Measurements from ENCODE around the gene DOC2A. TPM values are rescaled to one million over a fixed set of nuclear protein-coding genes. Genes with fewer than 3 reads are reported as not detected.
"Not testable (repeated sequence)": the region's sequence is repeated elsewhere in the genome, so short reads cannot be mapped to it uniquely, and the experiment has no call there.

Gene DOC2A
- total RNA-seq, 1 experiment from 2014 or later, result 0.63 TPM

DNA sequence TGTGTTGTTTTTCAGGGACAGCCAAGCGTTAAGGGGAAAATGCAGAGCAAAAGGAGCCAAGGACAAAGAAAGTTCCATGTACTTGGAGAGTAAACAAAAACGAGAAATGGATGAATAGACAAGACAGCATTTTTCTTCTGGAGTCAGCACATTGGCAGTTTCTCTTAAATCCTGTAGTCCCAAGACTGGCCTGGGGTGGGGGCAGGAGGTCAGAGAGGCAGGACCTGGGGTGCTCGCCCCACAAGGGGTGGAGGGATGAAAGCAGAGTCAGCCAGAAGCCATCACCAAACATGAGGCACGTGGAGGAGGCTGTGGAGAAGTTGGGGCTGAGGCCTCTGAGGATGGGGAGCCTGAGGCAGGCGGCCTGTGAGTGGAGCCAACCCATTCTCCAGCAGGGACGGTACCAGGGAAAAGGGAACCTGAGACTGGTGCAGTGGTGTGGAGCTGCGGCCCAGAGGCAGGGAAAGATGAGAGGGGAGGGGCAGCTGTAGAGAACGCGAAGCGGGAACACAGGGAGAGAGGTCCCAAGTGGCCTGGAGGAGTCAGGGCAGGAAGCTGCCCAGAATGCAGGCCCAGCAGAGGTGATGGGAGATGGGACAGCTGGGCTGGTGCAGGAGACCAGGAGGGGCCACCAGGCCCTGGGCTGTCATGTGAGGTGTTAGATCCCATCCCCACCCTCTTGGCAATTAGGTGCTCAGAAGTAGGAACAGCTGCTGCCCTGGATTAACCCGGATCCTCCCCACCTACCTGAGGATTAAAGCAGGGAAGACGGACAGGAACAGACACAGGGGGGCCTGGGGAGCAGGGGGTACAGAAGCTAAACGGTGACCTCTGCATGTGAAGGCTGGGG is 17.0 kb upstream of the DOC2A start:
- DNase-seq (ENCODE audit: low read depth), result no peak

DNA sequence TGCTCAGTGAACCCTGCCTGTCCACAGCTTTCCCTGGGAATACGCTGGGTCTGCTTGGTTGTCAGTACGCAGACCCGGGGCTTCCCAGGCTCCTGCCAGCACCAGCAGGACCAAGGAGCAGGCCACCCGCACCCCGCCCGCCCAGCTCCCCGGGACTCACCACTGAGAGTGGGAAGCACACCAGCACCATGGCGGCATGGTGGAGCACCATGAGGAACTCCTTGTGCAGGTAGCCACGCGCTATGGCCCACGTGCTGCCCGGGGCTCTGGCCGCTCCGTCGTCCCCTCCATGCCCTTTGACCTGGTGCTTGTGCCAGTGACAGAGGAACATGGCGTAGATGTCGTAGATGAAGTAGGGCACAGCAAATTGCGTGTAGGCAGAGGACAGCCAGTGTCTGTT is 15.6 kb upstream of the DOC2A start:
- no peak for DNase-seq (ENCODE audit: low read depth)

DNA sequence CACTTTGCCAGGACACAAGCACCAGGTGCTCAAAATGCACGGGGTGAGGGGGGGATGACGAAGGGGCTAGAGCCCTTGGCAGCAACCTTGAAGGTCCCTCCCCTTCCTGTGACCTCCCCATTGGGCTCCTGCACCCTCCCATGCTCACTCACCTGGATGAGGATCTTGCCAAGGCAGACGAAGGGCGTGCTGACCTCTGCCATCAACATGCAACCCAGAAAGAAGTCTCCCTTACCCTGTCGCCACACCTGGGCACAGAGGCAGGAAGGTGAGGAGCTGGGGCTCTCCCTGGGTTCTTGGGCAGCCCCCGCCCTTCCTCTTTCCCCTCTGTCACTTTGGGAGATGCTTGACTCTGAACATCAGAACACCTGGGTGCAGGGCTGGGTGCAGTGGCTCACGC is 14.7 kb upstream of the DOC2A start:
- no peak for DNase-seq (ENCODE audit: low read depth)

DNA sequence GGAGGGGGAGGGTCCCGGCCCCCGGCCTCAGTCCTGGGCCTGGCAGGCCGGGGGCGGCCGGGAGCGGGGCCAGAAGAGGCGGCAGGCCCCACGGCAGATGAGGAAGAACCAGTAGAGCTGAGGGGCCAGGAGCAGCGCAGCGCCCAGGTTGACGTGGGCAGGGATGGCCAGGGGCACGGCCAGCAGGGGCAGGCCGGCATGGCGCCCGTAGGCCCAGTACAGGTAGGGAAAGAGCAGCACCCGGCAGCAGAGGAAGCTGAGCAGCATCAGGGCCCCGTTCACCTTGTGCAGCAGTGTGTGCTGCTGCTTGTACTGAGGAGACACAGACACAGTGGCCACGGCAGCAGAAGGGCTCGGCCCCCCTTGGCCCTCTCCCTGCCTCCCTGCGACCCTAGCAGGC is 14.3 kb upstream of the DOC2A start:
- no peak for DNase-seq (ENCODE audit: low read depth)

DNA sequence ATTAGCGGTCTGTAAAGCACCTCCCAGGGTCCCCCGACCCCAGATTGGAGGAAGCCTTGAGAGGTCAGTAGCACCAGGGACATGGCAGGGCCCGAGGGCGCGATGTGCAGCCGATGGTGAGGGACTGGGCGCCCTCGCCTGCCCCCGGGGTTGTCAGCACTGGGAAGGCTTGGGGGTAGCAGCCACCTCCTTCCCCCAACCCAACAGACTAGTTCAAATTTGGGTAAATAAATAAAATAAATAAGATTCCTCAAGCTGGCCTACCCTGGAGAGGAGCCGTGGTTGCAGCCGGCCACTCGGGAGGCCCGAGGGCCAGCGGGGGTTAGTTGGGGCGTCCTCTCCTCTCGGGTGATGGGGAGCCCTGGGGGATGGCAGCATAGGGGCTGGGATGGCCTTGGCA is 13.6 kb upstream of the DOC2A start:
- no peak for DNase-seq (ENCODE audit: low read depth)

DNA sequence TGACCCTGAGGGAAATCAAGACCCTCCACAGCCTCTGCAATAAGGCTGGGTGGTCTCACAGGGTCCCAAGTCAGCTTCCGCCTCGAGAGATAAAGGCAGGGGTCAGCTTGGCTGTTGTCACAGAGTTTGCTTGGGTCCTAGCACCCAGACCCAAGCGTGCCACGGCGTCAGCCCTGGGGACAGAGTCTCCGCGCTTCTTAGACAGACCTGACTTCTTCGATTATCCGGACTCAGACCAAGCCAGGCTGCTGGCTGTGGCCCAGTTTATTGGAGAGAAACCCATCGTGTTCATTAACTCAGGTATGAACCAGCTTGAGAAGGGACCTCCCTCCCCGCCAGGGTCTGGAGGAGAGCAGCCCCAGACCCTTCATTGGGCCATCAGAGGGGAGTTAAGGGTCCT is 12.8 kb upstream of the DOC2A start:
- DNase-seq (ENCODE audit: low read depth), result no peak

DNA sequence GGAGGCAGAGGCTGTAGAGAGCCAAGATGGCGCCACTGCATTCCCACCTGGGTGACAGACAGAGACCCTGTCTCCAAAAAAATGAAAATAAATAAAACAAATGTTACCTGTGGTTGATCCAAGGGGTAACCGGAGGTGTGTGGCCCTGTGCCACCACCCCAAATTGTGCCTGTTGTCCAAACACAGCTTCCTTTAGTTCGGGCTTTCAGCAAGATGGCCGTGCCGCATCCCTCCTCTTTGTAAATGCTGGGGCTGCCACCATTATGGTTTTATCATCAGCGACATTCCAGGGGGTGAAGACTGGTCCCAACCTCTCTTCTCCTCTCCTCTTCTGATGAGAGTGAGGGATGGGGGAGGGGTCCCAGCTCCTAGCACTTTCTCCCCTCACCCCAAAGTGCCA is 12.1 kb upstream of the DOC2A start, which contains the start of gene C16orf92:
C16orf92 (plus strand) TSS at position 312 of the 400 bp plus-strand sequence. CDS start 143 bp downstream, outside the sequence.
- no peak for DNase-seq (ENCODE audit: low read depth)

DNA sequence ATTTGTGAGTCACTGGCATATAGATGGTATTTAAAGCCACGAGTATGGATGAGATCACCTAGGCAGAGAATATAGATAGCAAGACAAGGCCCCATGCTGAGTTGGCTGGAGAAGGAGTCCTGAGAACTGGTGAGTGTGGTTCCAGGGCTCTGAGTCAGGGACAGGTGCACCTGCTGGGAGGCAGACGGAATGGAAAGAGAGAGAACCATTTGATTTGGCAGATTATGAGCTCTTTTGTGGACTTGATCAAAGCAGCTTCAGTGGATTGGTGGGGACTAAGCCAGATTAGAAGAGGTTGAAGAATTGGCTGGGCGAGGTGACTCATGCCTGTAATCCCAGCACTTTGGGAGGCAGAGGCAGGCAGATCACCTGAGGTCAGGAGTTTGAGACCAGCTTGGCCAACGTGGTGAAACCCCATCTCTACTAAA is 7.9 kb upstream of the DOC2A start:
- peak; percentile 64 for DNase-seq (ENCODE audit: low read depth)

DNA sequence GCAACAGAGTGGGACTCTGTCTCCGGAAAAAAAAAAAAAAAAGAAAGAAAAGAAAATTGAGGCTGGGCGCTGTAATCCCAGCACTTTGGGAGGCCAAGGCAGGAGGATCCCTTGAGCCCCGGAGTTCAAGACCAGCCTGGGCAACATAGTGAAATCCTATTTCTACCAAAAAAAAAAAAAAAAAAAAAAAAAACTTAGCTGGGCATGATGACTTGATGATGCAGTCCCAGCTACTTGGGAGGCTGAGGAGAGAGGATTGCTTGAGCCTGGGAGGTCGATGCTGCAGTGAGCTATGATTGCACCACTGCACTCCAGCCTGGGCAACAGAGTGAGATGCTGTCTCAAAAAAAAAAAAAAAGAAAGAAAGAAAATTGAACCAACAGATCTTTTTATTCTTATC is 7.1 kb upstream of the DOC2A start:
- not testable (repeated sequence) for DNase-seq (ENCODE audit: low read depth)

DNA sequence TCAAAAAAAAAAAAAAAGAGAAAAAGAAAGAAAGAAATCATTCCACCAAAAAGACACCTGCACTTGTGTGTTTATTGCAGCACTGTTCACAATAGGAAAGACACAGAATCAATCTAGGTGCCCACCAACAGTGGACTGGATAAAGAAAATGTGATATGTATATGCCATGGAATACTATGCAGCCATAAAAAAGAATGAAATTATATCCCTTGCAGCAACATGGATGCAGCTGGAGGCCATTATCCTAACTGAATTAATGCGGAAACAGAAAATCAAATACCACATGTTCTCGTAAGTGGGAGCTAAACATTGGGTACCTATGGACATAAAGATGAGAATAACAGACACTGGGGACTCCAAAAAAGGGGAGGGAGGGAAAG is 6.4 kb upstream of the DOC2A start:
- DNase-seq (ENCODE audit: low read depth), result no peak

DNA sequence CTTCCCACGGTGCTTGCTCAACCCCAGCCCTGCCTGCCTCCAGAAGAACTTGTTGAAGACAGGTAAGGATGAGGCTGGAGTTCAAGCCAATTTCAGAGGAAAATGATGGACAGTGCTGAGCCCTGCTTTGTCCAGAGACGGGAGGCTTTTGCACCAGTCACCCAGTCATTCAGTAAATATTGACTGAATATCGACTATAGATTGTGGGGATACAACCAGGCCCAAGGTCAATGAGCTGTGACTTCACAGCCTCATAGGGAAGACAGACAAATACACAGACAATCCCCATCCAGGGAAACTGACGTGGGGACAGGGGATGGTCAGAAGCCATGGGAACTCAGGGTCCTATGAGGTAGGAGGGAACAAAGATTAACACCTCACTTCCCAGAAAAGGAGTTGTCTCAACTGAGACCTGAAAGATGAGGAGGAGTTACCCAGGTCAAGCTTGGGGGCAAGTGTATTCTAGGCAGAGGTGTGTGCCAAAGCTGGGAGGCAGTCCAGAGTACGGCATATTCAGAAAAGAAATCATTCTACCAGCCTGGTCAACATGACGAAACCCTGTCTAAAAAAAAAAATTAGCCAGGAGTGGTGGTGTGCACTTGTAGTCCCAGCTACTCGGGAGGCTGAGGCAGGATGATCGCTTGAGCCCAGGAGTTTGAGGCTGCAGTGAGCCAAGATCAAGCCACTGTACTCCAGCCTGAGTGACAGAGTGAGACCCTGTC is 5.9 kb upstream of the DOC2A start:
- no peak for DNase-seq (ENCODE audit: low read depth)

DNA sequence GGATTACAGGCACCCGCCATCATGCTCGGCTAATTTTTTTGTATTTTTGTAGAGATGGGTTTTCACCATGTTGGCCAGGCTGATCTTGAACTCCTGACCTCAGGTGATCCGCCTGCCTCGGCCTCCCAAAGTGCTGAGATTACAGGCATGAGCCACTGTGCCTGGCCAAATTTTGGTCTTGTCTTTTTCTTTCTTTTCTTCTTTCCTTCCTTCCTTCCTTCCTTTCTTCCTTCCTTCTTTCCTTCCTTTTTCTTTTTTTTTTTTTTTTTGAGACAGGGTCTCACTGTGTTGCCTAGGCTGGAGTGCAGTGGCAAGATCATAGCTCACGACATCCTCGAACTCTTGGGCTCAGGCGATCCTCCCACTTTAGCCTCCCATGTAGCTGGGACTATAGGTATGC is 4.6 kb upstream of the DOC2A start:
- not testable (repeated sequence) for DNase-seq (ENCODE audit: low read depth)

DNA sequence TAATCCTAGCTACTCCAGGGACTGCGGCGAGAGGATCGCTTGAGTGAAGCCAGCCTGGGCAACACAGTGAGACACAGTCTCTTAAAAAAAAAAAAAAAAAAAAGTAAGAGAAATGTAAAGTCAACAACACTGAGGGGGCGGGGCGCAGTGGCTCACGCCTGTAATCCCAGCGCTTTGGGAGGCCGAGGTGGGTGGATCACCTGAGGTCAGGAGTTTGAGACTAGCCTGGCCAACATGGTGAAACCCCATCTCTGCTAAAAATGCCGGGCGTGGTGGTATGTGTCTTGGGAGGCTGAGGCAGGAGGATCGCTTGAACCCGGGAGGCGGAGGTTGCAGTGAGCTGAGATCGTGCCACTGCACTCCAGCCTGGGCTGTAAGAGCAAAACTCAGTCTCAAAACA is 1.8 kb upstream of the DOC2A start:
- not testable (repeated sequence) for DNase-seq (ENCODE audit: low read depth)

DNA sequence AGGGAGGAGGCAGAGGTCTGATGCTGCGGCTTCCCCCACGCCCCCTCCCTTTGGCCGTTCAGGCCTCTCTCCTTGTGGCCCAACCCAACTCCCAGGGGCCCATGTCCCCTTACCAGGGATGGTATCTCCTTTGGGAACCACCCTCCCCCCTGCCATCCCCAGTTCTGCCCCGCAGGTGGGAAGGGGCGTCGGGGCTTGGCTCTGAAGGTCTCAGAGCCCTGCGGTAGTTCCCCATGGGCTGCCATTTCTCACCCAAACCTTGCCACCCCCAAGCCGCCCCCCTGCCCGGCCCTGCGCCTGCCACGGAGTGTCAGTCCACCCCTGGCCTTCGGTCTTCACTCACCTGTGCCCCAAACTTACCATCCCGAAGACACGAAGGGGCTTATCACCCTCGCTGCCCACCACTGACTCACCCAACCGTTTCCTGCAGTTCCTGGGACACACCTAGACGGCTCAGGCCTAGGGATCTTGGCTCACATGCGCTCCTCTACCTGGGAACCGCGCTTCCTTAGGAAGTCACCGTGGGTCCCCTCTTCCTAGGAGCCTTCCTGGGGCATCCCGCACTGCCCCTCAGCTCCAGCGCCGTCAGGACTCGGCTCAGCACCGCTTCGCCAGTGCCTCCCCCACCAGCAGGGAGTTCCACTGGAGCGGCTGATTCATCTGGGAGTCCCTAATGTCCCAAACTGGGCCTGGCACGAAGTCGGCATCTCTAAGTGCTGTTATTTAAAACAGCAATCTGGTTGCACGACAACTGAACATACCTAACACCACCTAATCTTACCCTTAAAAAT is 1.1 kb upstream of the DOC2A start:
- no peak for DNase-seq (ENCODE audit: low read depth)

DNA sequence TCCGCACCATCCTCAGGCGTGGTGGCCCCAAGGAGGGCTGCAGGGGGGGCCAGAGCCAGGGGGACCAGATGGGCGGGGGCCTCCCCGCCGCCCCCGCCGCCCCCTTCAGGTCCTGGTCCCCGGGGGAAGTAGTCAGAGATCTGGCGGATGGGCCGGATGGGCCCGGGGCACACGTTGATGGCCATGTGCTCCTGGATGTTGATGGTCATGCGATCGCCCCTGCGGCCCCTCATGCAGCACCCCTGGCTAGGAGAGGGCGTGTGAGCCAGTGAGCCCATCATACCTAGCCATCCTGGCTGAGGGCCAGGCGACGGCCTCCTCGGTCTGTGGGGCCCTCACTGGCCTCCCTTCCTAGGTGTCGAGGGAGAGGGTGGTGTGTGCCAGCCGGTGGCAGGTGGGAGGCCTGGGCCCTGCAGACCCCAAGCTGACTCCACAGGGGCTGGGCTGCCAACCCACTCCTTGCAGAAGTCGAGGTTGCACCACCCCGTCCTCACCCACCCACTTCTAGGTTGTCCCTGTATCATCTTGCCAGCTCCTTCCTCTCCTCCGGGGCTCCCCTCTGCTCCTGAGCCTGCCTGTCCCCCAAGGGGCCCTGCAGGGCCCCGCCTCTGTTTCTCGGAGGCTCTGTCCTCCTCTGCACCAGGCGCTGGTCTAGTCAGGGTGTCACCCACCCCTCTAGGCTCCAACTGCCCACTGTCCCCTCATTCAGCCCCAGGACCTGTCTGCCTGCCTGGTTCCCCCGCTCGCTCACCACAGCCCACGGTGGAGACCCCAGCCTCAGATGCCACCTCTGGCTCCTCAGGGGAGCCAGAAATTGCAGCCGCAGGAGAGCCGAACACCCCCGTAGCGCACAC is 610 bp downstream of the DOC2A start:
- no peak for DNase-seq (ENCODE audit: low read depth)

DNA sequence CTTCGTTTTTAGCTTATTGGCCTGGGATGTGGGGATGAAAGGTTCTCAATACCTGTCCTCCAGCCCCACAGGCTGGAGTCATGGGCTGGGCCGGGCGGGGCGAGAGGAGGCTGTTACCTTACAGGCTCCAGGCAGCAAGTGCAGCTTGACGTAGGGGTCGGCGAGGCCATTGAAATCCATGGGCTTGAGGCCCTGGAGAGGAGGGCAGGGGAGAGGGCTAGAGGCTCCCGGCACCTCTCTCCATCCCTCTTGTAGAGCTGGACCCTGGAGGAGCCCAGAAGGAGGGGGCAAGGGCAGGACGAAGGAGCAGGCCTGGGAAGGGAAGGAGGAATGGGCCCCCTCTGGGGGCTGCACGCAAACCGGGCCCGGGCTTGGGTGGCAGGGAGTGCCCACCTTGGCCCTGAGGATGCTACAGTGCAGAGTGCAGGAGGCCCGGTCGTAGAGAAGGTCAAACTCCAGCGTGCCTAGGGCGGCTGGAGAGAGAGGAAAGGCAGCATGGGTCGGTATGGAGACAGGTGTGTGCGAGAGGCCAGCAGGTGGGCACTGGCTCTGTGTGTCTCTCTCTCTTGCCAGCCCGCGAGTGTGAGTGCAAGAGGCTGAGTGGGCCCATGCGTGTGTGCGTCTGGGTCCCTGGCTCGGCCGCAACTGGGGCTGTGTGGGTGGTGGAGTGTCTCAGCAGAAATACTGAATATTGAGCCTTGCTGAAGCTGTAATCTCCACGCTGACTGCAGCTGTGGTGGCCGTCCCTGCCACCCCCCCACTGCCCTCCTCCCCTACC is 1.6 kb downstream of the DOC2A start:
- DNase-seq (ENCODE audit: low read depth), result no peak

DNA sequence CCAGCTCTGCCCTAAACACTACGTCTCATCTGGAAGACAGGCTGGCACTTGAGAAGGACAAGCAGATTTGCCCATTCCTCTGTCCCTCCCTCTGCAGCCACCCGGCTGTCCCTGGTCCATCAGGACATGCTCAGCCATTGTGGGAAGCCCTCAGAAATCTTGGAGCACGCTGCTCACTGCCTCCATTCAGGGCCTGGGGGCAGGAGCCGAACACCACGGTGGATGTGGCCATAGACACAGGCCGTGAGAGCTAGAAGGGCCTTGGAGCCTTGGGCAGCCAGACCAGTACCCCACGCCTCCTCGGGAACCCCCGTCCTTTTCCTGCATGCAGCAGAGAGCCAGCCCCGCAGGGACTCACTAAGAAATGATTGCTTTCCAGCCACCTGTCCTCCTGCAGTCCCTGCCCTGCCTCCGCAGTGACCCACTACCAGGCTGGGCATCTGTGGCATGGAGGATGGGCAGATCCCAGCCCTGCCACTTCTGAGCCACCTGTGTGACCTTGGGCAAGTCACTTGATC is 3.4 kb downstream of the DOC2A start:
- no peak for DNase-seq (ENCODE audit: low read depth)

DNA sequence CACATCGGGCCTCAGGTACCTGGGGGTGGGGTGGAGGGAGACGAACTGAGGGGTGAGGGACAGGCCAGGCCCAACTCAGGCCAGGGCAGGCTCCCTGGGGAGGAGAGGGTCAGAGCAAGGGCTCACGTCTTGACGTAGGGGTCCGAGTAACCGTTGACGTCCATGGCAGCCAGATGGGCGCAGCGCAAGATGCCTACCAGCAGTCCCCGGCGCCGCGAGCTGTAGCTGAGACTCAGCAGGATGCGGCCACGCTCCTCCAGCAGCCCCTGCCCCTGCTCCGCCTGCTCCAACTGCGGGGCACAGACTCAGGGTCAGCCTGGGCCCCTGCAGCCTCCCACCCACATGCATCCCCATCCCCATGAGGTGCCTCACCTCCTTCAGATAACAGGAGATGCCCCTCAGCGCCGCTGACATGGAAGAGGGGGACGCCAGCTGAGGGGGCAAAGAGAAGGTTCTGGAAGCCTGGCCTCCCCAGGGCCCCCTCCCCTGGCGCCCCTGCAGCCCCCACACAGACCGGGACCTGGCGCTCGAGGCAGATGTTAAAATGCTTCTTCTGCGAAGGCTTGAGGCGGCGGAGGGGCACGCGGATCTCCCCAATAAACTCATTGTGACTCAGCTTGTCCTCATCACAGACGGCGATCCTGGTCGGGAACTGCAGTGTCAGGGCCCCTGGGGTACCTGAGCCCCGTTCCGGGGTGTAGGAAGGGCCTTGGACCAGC is 4.0 kb downstream of the DOC2A start:
- DNase-seq (ENCODE audit: low read depth), result no peak

DNA sequence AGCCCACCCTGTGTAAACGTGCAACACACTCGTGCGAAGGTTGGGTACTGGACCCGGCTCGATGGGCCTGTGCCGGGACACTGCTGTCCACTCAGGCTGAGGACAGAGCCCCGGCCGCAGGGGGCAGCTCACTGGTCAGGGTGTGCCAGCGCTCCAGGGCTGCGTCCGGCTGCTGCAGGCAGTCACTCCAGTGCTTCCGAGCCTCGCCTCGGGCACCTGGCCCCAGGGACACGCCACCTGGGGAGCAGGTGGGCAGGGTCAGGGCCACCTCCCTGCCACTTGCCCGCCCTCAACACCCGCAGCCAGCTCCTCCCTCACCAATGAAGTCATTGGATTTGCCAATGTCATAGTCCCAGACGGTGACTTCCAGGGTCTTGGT is 4.7 kb downstream of the DOC2A start:
- no peak for DNase-seq (ENCODE audit: low read depth)

Measured in HT1080 (cell line).